Measurements from ENCODE around the gene NELL1.

NELL1 gene

DNA sequence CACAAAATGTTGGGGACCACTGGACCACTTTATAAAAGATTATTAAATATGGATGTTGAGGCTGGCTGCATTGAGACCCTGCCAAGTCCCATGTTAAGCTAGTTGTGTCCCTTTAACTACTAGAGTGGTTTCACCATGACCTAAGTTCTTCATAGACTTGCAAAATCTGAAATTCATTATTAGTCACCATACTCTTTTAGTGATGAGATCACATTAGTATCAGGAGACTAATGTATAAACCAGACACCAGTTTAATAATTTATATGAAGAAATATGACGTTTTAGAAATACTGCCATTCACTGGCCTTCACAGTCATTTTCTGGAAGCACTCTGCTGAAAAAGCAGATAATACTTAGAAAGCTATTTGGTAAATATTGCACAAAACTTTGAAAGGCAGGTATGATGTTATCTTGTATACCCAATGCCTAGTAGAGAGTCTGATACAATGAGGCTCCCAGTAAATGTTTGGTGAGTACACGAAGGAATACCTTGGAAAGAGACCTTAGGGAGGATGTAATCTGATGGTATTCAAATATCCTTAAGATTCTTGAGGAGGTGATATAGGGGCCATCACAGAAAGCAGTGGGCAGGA, 795.3 kb downstream of the NELL1 start:
- H3K27me3 ChIP-seq (ENCODE audit: low read depth, low read length): no peaks in the 10 kb centered on the region
- H3K36me3 ChIP-seq (ENCODE audit: control insufficient read depth in 1 of 2, insufficient read depth in 2 of 2, low read length in 2 of 2): no peaks in the 10 kb centered on the region
- H3K4me1 ChIP-seq (ENCODE audit: control insufficient read depth in 1 of 2, insufficient read depth in 2 of 2, low read length in 2 of 2): no peaks in the 10 kb centered on the region
- H3K27ac ChIP-seq (ENCODE audit: low read length): no peak overlapping the region
- no peak overlapping the region for H3K4me3 ChIP-seq (ENCODE audit: low read depth in 1 of 2, low read length in 2 of 2)
- no peaks in the 10 kb centered on the region for H3K9me3 ChIP-seq (ENCODE audit: control insufficient read depth in 1 of 2, low read length in 2 of 2)

- H3K9me3 ChIP-seq (ENCODE audit: control insufficient read depth in 1 of 2, low read length in 2 of 2): no peaks in the 10 kb centered on the region
- no peak overlapping the region for H3K4me3 ChIP-seq (ENCODE audit: low read depth in 1 of 2, low read length in 2 of 2)
- H3K4me1 ChIP-seq (ENCODE audit: control insufficient read depth in 1 of 2, insufficient read depth in 2 of 2, low read length in 2 of 2): no peaks in the 10 kb centered on the region
- H3K36me3 ChIP-seq (ENCODE audit: control insufficient read depth in 1 of 2, insufficient read depth in 2 of 2, low read length in 2 of 2): no peaks in the 10 kb centered on the region
- no peaks in the 10 kb centered on the region for H3K27me3 ChIP-seq (ENCODE audit: low read depth, low read length)
- H3K27ac ChIP-seq (ENCODE audit: low read length): no peak overlapping the region
Measured at GRCh38 chr11:21465203-21465602, 795.8 kb downstream of the NELL1 start.

GRCh38 chr11:21465920-21466319, 796.5 kb downstream of the NELL1 start:
- Histone ChIP-seq H3K27me3 (ENCODE audit: low read depth, low read length) (no peaks in the 10 kb centered on the region), H3K4me3 (ENCODE audit: low read depth in 1 of 2, low read length in 2 of 2) (no peak overlapping the region), H3K9me3 (ENCODE audit: control insufficient read depth in 1 of 2, low read length in 2 of 2) (no peaks in the 10 kb centered on the region), H3K4me1 (ENCODE audit: control insufficient read depth in 1 of 2, insufficient read depth in 2 of 2, low read length in 2 of 2) (no peaks in the 10 kb centered on the region), H3K27ac (ENCODE audit: low read length) (no peak overlapping the region), H3K36me3 (ENCODE audit: control insufficient read depth in 1 of 2, insufficient read depth in 2 of 2, low read length in 2 of 2) (no peaks in the 10 kb centered on the region)

- Histone ChIP-seq H3K9me3 (ENCODE audit: control insufficient read depth in 1 of 2, low read length in 2 of 2) (no peaks in the 10 kb centered on the region), H3K4me3 (ENCODE audit: low read depth in 1 of 2, low read length in 2 of 2) (no peak overlapping the region), H3K27ac (ENCODE audit: low read length) (no peak overlapping the region)
Measured at GRCh38 chr11:21470521-21470920, 801.1 kb downstream of the NELL1 start.

DNA sequence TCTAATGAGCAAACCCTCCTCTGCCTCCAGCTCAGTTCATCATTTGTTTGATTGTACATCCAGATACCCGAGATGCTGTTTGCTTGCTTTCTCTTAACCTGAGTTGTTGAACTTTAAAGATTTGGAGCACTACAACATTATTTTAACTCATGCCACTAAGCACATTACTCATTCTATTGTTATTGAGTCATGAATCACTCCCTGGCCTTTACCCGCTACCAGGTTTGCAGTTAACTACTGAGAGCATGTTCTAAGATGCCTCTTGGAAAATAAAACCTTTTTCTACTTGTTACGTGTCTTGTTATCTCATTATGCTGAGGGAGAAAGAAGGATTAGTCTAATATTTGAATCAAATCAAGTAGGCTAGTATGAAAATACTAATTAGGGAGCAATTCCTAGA, 802.9 kb downstream of the NELL1 start:
- Histone ChIP-seq H3K4me1 (ENCODE audit: control insufficient read depth in 1 of 2, insufficient read depth in 2 of 2, low read length in 2 of 2) (no peaks in the 10 kb centered on the region), H3K36me3 (ENCODE audit: control insufficient read depth in 1 of 2, insufficient read depth in 2 of 2, low read length in 2 of 2) (no peaks in the 10 kb centered on the region), H3K27ac (ENCODE audit: low read length) (no peak overlapping the region), H3K9me3 (ENCODE audit: control insufficient read depth in 1 of 2, low read length in 2 of 2) (no peaks in the 10 kb centered on the region), H3K27me3 (ENCODE audit: low read depth, low read length) (no peaks in the 10 kb centered on the region), H3K4me3 (ENCODE audit: low read depth in 1 of 2, low read length in 2 of 2) (no peak overlapping the region)

More at GRCh38 chr11:21470521-21470920, 801.1 kb downstream of the NELL1 start:
- Histone ChIP-seq H3K4me1 (ENCODE audit: control insufficient read depth in 1 of 2, insufficient read depth in 2 of 2, low read length in 2 of 2) (no peaks in the 10 kb centered on the region), H3K36me3 (ENCODE audit: control insufficient read depth in 1 of 2, insufficient read depth in 2 of 2, low read length in 2 of 2) (no peaks in the 10 kb centered on the region), H3K27me3 (ENCODE audit: low read depth, low read length) (no peaks in the 10 kb centered on the region)

DNA sequence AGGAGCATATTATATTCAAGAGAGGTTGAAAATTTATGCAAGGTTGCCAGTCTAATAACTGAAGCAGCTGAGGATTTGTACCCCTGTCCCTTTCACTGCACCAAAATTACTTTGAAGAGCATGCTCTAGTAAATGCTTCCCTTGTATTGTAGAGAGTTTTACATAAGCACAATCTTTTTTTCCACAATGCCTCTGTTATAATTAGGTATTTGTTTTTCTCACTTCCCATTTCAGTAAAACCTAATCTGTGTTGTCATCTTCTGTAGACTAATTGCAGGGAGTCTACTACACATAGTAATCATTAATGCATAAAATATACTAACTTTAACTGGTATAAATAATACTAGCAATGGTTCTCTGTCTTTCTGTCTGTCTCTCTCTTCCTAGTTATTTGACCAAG, 805.1 kb downstream of the NELL1 start:
- Histone ChIP-seq H3K4me3 (ENCODE audit: low read depth in 1 of 2, low read length in 2 of 2) (no peak overlapping the region), H3K27ac (ENCODE audit: low read length) (no peak overlapping the region), H3K9me3 (ENCODE audit: control insufficient read depth in 1 of 2, low read length in 2 of 2) (no peaks in the 10 kb centered on the region), H3K27me3 (ENCODE audit: low read depth, low read length) (no peaks in the 10 kb centered on the region), H3K36me3 (ENCODE audit: control insufficient read depth in 1 of 2, insufficient read depth in 2 of 2, low read length in 2 of 2) (no peaks in the 10 kb centered on the region), H3K4me1 (ENCODE audit: control insufficient read depth in 1 of 2, insufficient read depth in 2 of 2, low read length in 2 of 2) (no peaks in the 10 kb centered on the region)

GRCh38 chr11:21475276-21475675, 805.9 kb downstream of the NELL1 start:
- Histone ChIP-seq H3K4me3 (ENCODE audit: low read depth in 1 of 2, low read length in 2 of 2) (no peak overlapping the region), H3K36me3 (ENCODE audit: control insufficient read depth in 1 of 2, insufficient read depth in 2 of 2, low read length in 2 of 2) (no peaks in the 10 kb centered on the region), H3K27me3 (ENCODE audit: low read depth, low read length) (no peaks in the 10 kb centered on the region), H3K4me1 (ENCODE audit: control insufficient read depth in 1 of 2, insufficient read depth in 2 of 2, low read length in 2 of 2) (no peaks in the 10 kb centered on the region), H3K27ac (ENCODE audit: low read length) (no peak overlapping the region), H3K9me3 (ENCODE audit: control insufficient read depth in 1 of 2, low read length in 2 of 2) (no peaks in the 10 kb centered on the region)

- no peak overlapping the region for H3K27ac ChIP-seq (ENCODE audit: low read length)
- H3K9me3 ChIP-seq (ENCODE audit: control insufficient read depth in 1 of 2, low read length in 2 of 2): no peaks in the 10 kb centered on the region
- no peaks in the 10 kb centered on the region for H3K4me1 ChIP-seq (ENCODE audit: control insufficient read depth in 1 of 2, insufficient read depth in 2 of 2, low read length in 2 of 2)
- no peaks in the 10 kb centered on the region for H3K27me3 ChIP-seq (ENCODE audit: low read depth, low read length)
- H3K36me3 ChIP-seq (ENCODE audit: control insufficient read depth in 1 of 2, insufficient read depth in 2 of 2, low read length in 2 of 2): no peaks in the 10 kb centered on the region
- no peak overlapping the region for H3K4me3 ChIP-seq (ENCODE audit: low read depth in 1 of 2, low read length in 2 of 2)
Measured at GRCh38 chr11:21476588-21476987, 807.2 kb downstream of the NELL1 start.

DNA sequence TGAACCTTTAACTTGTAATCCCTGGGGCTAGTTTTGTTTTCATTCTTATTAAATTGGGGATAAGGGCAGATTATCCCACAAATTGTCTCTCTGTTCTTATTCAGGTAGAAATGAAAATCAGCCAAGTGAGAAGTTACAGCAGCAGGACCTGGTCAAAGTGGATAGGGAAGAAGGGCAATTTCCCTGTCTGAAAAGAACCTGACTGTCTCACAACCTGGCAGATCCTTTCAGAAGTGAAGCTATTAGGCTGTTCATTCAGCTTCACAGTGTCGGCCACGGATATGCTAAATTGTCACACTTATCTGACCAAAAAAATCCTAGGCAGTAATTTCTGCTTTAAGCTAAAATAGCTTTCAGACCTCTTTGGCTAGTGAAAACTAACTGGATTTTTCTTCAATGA, 810.9 kb downstream of the NELL1 start:
- Histone ChIP-seq H3K9me3 (ENCODE audit: control insufficient read depth in 1 of 2, low read length in 2 of 2) (no peaks in the 10 kb centered on the region), H3K27ac (ENCODE audit: low read length) (no peak overlapping the region), H3K4me3 (ENCODE audit: low read depth in 1 of 2, low read length in 2 of 2) (no peak overlapping the region), H3K27me3 (ENCODE audit: low read depth, low read length) (no peaks in the 10 kb centered on the region), H3K4me1 (ENCODE audit: control insufficient read depth in 1 of 2, insufficient read depth in 2 of 2, low read length in 2 of 2) (no peaks in the 10 kb centered on the region), H3K36me3 (ENCODE audit: control insufficient read depth in 1 of 2, insufficient read depth in 2 of 2, low read length in 2 of 2) (no peaks in the 10 kb centered on the region)

DNA sequence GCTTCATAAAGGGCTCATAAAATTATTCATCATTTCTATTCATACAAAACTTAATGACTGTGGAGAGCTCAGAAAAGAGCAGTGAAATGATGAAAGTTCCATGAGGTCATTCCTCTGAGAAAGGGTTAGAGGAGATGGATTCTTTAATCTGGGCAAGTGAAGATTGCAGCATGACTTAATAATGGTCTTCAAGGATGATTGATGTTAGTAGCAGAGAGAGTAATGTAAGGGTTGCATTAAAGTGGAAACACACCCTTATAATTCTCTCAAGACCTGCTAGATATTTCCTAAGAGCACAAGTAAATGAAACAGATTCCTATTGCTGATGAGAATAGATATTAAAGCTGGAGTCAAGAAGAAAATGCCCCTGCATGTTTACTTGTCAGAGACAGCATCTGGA, 811.9 kb downstream of the NELL1 start:
- Histone ChIP-seq H3K9me3 (ENCODE audit: control insufficient read depth in 1 of 2, low read length in 2 of 2) (no peaks in the 10 kb centered on the region), H3K27me3 (ENCODE audit: low read depth, low read length) (no peaks in the 10 kb centered on the region), H3K4me1 (ENCODE audit: control insufficient read depth in 1 of 2, insufficient read depth in 2 of 2, low read length in 2 of 2) (no peaks in the 10 kb centered on the region), H3K27ac (ENCODE audit: low read length) (no peak overlapping the region), H3K36me3 (ENCODE audit: control insufficient read depth in 1 of 2, insufficient read depth in 2 of 2, low read length in 2 of 2) (no peaks in the 10 kb centered on the region), H3K4me3 (ENCODE audit: low read depth in 1 of 2, low read length in 2 of 2) (no peak overlapping the region)

- no peaks in the 10 kb centered on the region for H3K4me1 ChIP-seq (ENCODE audit: control insufficient read depth in 1 of 2, insufficient read depth in 2 of 2, low read length in 2 of 2)
- no peaks in the 10 kb centered on the region for H3K36me3 ChIP-seq (ENCODE audit: control insufficient read depth in 1 of 2, insufficient read depth in 2 of 2, low read length in 2 of 2)
- no peak overlapping the region for H3K4me3 ChIP-seq (ENCODE audit: low read depth in 1 of 2, low read length in 2 of 2)
- H3K27me3 ChIP-seq (ENCODE audit: low read depth, low read length): no peaks in the 10 kb centered on the region
- no peak overlapping the region for H3K27ac ChIP-seq (ENCODE audit: low read length)
- no peaks in the 10 kb centered on the region for H3K9me3 ChIP-seq (ENCODE audit: control insufficient read depth in 1 of 2, low read length in 2 of 2)
Measured at GRCh38 chr11:21484039-21484438, 814.7 kb downstream of the NELL1 start.

DNA sequence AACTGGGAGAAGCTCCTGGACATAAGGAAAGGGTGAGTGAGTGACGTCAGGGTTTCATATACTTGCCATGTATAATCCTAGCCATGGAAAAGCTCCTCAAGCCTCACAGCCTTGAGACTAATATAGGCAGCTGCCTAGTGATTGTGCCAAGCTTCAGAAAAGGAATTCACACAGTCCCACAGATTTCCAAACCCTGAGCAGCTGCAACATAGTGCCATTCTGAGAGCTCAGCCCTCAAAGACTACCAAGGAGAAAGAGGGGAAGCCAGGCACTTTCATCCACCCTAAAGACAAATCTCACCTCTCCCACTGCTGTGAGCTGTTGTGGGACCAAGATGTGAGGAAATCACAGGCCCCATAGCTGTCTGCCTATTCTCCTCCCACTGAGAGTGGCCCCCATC, 815.6 kb downstream of the NELL1 start:
- Histone ChIP-seq H3K9me3 (ENCODE audit: control insufficient read depth in 1 of 2, low read length in 2 of 2) (peaks cover 0 to 2% of the 10 kb centered on the region in 2 donors), H3K4me1 (ENCODE audit: control insufficient read depth in 1 of 2, insufficient read depth in 2 of 2, low read length in 2 of 2) (no peaks in the 10 kb centered on the region), H3K27me3 (ENCODE audit: low read depth, low read length) (no peaks in the 10 kb centered on the region), H3K27ac (ENCODE audit: low read length) (no peak overlapping the region), H3K36me3 (ENCODE audit: control insufficient read depth in 1 of 2, insufficient read depth in 2 of 2, low read length in 2 of 2) (no peaks in the 10 kb centered on the region), H3K4me3 (ENCODE audit: low read depth in 1 of 2, low read length in 2 of 2) (no peak overlapping the region)

Data from muscle layer of duodenum (tissue), 2 donors.